IPS-NIHi11 (cell line): ENCODE measurements around the gene TRIOBP.

Experiments
- DNase-seq: peaks from one replicate; pipeline ENCODE4 v3.0.0; 2012; ENCODE audit warnings: mixed read lengths, low spot score

Gene TRIOBP

GRCh38 chr22:37669586-37669985, 27.3 kb upstream of the TRIOBP start:
- DNase-seq, result no peak

GRCh38 chr22:37672206-37672919, 24.5 kb upstream of the TRIOBP start:
- no peak for DNase-seq

DNA sequence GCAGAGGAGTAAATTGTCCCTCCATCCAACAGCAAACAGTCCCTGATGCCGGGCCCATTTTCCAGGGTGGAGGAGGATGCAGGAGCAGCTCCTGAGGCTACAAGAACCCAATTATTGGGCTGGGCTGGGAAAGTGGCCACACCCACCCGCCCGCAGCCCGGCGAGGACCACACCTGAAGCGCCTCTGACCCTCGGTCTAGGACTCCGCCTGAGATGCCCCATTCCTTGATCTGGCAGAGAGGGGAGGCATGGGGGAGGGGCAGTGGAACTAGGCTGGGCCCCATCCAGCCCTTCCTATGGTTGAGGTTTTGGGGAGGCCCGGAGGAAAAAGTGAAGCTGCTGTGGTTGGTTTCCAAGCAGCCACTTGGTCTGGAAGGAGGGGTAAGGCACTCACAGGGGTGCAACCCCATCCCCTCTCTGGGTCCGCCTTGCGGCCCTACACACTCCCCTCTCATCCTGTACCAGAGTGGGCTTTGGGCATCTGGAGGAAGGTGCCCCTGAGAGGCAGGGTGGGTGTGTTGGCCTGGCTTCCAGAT, 23.9 kb upstream of the TRIOBP start:
- DNase-seq, result no peak

GRCh38 chr22:37674248-37674647, 22.6 kb upstream of the TRIOBP start:
- no peak for DNase-seq

GRCh38 chr22:37674951-37675929, 21.6 kb upstream of the TRIOBP start, which contains the start of gene LGALS1:
LGALS1 (plus strand) TSS chr22:37675636; CDS start chr22:37675703, 67 bp downstream.
- peak; percentile 83 for DNase-seq

DNA sequence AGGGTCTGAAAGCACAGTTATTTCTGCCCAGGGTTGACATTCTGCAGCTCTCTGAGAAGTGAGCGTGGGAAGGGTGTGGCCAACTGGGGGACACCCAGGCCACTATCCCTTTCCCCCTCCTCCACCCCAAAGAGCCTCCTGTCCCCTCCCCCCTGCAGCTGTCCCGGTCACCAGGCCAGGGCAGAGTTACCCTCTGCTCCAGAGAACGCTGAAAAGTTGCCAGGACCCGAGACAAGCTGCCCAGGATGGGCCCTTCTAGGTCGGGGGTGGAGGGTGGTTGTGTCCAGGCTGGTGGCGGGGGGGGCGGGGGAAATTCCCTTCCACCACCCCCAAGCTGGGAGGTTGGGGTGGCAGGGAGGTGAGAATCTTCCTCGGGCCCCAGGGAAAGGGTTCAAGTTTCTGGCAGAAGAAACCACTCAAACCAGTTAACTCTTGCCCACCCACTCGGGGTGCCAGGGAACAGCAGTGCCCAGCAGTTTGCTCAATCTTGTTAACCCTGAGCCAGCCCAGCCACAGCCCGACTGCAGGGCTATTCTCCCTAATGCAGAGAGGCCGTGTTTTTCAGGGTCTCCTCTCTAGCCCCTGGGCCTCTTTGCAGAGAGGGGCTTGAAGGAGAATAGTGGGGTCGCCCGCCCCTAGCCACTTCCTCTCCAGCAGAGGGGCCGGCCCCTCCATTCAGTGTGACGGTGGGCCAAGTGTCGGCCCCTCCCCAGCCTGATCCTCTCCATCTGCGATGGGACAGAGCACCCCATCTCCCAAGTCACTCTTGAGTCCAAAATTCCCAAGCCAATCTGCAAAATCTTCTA, 20.7 kb upstream of the TRIOBP start:
- no peak for DNase-seq

GRCh38 chr22:37676736-37677492, 19.9 kb upstream of the TRIOBP start:
- peak; percentile 81 for DNase-seq

GRCh38 chr22:37677493-37677974, 19.3 kb upstream of the TRIOBP start:
- no peak for DNase-seq

GRCh38 chr22:37678372-37678771, 18.5 kb upstream of the TRIOBP start:
- DNase-seq, result no peak

DNA sequence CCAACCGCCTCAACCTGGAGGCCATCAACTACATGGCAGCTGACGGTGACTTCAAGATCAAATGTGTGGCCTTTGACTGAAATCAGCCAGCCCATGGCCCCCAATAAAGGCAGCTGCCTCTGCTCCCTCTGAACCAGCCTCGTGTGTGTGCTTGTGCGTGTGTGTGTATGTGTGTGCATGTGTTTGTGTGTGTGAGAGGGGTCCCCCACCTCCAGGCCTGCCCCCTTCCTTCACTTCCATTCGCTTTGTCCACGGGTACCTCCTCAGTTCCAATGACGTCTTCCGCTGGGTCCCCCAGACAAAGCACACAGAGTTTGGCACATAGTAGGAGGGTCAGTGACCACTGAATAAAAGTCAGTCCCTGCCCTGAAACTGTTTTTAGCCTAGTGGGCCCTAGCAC, 17.2 kb upstream of the TRIOBP start:
- DNase-seq, result no peak

DNA sequence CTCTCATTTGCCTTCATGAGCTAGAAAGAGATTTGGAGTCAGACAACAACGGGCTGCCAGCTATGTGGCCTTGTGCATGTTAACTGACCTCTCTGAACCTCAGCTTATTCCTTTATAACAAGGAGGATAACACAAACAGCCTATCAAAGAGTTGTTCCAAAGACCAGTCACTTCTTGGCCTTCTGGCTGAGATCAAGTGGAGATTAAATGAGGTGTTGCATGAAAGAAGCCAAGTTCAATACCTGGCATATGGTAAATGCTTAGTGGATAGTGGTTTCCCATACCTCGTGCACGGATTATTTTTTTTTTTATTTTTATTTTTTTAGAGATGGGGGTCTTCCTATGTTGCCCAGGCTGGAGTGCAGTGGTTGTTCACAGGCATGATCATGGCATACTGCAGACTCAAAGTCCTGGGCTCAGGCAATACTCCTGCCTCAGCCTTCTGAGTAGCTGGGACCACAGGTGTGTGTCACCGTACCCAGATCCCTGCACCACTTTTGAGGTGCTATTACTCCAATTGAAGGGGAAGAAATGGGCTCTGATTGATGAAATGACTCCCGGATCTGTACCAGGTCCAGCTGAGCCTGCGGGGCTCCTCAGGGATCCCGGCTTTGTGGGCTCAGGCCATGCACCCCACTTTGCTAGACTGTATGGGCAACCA, 16.5 kb upstream of the TRIOBP start:
- no peak for DNase-seq

DNA sequence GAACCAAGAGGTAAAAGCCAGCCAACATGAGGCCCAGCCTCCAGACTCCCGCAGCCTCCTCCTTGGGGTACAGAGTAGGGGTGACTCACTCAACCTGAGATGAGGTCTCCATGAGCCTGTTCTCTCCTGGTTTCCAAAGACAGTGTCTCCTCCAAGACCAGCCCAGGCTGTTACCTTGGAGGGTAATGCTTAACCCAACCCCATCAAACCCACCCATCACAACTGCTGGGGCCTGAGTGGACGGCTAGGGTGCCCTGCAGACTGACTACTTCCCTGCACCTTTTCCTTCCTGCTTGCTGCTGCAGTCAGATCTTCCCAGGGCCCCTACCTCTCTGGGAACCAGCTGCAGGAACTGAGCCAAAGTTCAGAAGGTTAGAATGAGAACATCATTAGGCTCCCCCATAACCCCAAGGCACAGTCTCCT, 15.8 kb upstream of the TRIOBP start:
- DNase-seq, result no peak

DNA sequence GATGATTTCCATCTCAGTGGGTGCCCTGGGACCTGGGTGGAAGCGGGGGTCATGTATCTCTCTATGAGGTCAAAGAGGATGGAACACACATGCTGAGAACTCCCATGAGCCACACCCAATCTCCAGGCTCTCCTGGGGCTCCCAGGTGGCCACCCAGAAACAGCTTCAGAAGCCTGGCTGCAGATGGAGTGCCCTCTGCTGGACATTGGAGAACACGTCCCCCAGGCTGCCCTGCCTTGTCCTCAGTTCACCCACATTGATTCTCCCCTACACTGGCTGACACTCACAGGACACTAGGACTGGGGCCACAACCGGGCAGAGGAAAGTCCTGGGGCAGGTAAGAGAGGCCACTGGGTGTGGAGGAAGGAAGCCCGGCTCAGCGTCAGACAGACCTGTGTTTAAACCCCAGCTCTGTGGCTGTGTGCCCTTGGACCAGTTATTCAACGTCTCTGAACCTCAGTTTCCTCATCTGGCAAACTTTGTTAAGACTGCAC, 15.2 kb upstream of the TRIOBP start:
- peak; percentile 77 for DNase-seq

DNA sequence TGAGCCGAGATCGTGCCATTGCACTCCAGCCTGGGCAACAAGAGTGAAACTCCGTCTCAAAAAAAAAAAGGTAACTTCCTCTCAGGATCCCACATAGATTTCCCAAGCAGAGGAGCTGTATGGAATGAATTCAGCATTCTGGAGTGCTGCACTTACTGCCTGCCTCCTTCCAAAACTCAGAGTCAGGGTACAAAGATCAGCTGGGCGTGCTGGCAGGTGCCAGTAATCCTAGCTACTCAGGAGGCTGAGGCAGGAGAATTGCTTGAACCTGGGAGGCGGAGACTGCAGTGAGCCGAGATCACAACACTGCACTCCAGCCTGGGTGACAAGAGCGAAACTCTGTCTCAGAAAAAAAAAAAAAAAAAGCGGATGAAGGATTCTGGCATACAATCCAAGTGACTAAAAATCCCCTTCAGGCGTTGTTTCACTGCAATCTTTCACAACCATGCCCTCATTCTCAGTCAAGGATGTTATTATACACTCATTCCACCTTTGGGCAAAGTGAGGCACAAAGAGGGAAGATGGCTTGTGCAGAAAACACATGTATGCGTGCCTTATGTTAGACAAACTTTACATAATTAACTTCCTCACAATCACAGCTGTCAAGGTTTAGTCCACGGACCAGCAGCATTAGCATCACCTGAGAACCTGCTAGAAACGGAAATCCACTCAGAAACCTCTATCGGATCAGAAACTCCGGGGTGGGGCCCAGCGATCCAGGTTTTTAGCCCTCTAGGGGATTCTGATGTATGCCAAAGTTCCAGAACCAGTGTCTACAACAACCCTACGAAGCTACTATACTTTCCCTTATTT, 11.8 kb upstream of the TRIOBP start:
- no peak for DNase-seq

GRCh38 chr22:37686002-37686982, 10.6 kb upstream of the TRIOBP start, which contains the start of gene NOL12:
NOL12 (plus strand) TSS chr22:37686343; CDS start chr22:37686393, 50 bp downstream.
- DNase-seq, result peak; percentile 87

DNA sequence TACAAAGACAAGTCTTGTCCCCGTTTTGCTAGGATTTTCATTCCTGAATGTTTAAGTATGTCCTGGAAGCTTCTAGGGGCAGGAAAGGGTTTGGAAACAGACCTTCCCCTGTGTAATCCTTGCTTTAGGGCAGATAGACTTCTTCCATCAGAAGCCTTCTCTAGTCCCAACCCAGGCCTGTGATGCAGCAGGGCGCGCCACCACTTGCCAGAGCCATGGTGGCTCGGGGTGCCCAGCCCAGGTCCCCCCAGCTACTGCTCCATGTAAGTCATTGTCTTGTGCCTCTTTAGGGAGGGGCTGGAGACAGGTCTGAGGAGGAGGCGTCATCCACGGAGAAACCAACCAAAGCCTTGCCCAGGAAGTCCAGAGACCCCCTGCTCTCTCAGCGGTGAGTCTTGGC, 6.4 kb upstream of the TRIOBP start:
- no peak for DNase-seq

GRCh38 chr22:37690901-37691504, 5.8 kb upstream of the TRIOBP start:
- DNase-seq, result no peak
